K562 (cell line): ENCODE results near the gene KLF2. TPM values are rescaled to one million over a fixed set of nuclear protein-coding genes. Genes with fewer than 3 reads are reported as not detected.
A peak's percentile ranks its signal among the peaks of the same experiment; 100 is the strongest.

ENCODE experiments used
- BRD9 ChIP-seq: fragments of 450-650 bp; IDR thresholded peaks from 2 replicates; pipeline ENCODE4 v1.6.1; 2018; ENCODE audit warnings: low read depth; ENCODE audit not compliant: partially characterized antibody
- CBX1 ChIP-seq: sonication (generic); IDR thresholded peaks from 2 replicates; pipeline ENCODE4 v1.6.1; 2016; ENCODE audit warnings: antibody characterized with exemption, low read depth, mild to moderate bottlenecking
- CCNT2 ChIP-seq: IDR thresholded peaks from 2 replicates; pipeline ENCODE4 v1.6.1; 2011; ENCODE audit warnings: borderline replicate concordance, low read depth, mild to moderate bottlenecking, moderate library complexity, mixed read lengths, low read length; ENCODE audit not compliant: insufficient read length; ENCODE audit errors: extremely low read depth
- CTCF ChIP-seq, 3 experiments: IDR thresholded peaks in 2 of 3; conservative IDR thresholded peaks in 1 of 3; 2 replicates each; pipeline ENCODE4 v1.5.1; 2011 to 2012; ENCODE audit warnings: low read length in 3 of 3, mild to moderate bottlenecking in 3 of 3, control low read depth in 2 of 3, improper control_type of control experiment in 1 of 3, inconsistent platforms in 1 of 3, low read depth in 1 of 3, mixed read lengths in 1 of 3, moderate library complexity in 1 of 3; ENCODE audit not compliant: insufficient read depth in 2 of 3
- E2F1 ChIP-seq: sonication (generic); formaldehyde crosslinking; IDR thresholded peaks from 2 replicates; pipeline ENCODE4 v1.8.1; 2023; ENCODE audit warnings: mild to moderate bottlenecking, missing genetic modification reagents, moderate library complexity
- HLTF ChIP-seq: fragments of 450-650 bp; IDR thresholded peaks from 2 replicates; pipeline ENCODE4 v1.6.1; 2016
- KDM4B ChIP-seq, 2 experiments: fragments of 450-650 bp in 1 of 2; sonication (generic) in 1 of 2; IDR thresholded peaks; 2 replicates each; pipeline ENCODE4 v1.6.1; 2016 to 2017; ENCODE audit warnings: borderline replicate concordance in 2 of 2, antibody characterized with exemption in 1 of 2, low read depth in 1 of 2, mild to moderate bottlenecking in 1 of 2
- NR1H2 ChIP-seq: sonication (generic); formaldehyde crosslinking; IDR thresholded peaks from 2 replicates; pipeline ENCODE4 v1.4.0; 2020; ENCODE audit warnings: mild to moderate bottlenecking, missing genetic modification reagents
- PML ChIP-seq: IDR thresholded peaks from 2 replicates; pipeline ENCODE4 v1.6.1; 2012; ENCODE audit warnings: low read length, inconsistent platforms
- PTTG1 ChIP-seq: fragments of 450-650 bp; IDR thresholded peaks from 2 replicates; pipeline ENCODE4 v1.6.1; 2016; ENCODE audit warnings: low read depth, mild to moderate bottlenecking, missing genetic modification characterization, missing compliant biosample characterization
- RAD21 ChIP-seq, 2 experiments: fragments of 250-450 bp in 1 of 2; fragments of 450-650 bp in 1 of 2; sonication (Bioruptor Pico) in 1 of 2; formaldehyde crosslinking in 1 of 2; IDR thresholded peaks in 1 of 2; conservative IDR thresholded peaks in 1 of 2; 2 replicates each; pipeline versions ENCODE4 v1.4.0 to v1.8.0; 2020 to 2022; ENCODE audit warnings: mild to moderate bottlenecking in 2 of 2, moderate library complexity in 1 of 2
- SMARCA4 ChIP-seq: fragments of 450-650 bp; IDR thresholded peaks from 2 replicates; pipeline ENCODE4 v1.6.1; 2016
- TARDBP ChIP-seq: fragments of 450-650 bp; IDR thresholded peaks from 2 replicates; pipeline ENCODE4 v1.6.1; 2016
- ZBTB5 ChIP-seq: fragments of 450-650 bp; IDR thresholded peaks from 2 replicates; pipeline ENCODE4 v1.6.1; 2017; ENCODE audit warnings: antibody characterized with exemption
- ZBTB8A ChIP-seq: fragments of 450-650 bp; IDR thresholded peaks from 2 replicates; pipeline ENCODE4 v1.6.1; 2018; ENCODE audit warnings: mild to moderate bottlenecking, moderate library complexity; ENCODE audit not compliant: partially characterized antibody
- ZBTB9 ChIP-seq: fragments of 450-650 bp; formaldehyde crosslinking; IDR thresholded peaks from 2 replicates; pipeline ENCODE4 v1.4.0; 2020; ENCODE audit warnings: mild to moderate bottlenecking, moderate library complexity
- ZHX1 ChIP-seq: fragments of 150-350 bp; conservative IDR thresholded peaks from 2 replicates; pipeline ENCODE4 v1.6.1; 2014; ENCODE audit warnings: low read length
- ZNF23 ChIP-seq: fragments of 250-450 bp; sonication (Bioruptor Pico); IDR thresholded peaks from 2 replicates; pipeline ENCODE4 v1.4.0; 2020; ENCODE audit warnings: mild to moderate bottlenecking
- ZNF239 ChIP-seq: fragments of 250-450 bp; sonication (Bioruptor Pico); IDR thresholded peaks from 2 replicates; pipeline ENCODE4 v1.4.0; 2020; ENCODE audit warnings: mild to moderate bottlenecking
- ZNF76 ChIP-seq: fragments of 250-450 bp; sonication (Bioruptor Pico); IDR thresholded peaks from 2 replicates; pipeline ENCODE4 v1.4.0; 2020; ENCODE audit warnings: mild to moderate bottlenecking, moderate library complexity, borderline replicate concordance
- ZNF766 ChIP-seq: fragments of 200-800 bp; sonication (Bioruptor generic); conservative IDR thresholded peaks from 2 replicates; pipeline ENCODE4 v1.6.1; 2016; ENCODE audit warnings: missing genetic modification characterization, missing compliant biosample characterization
- polyA plus RNA-seq, 8 experiments: library from polyadenylated mRNA; depleted of rRNA in 4 of 8; stranded (reverse) in 5 of 8; unstranded in 3 of 8; fragments of >200 nt; fragmentation: Nextera tagmentation in 2 of 8; fragmentation: Illumina TruSeq in 1 of 8; extraction: Ambion mirVana in 2 of 8; extraction: Trizol in 1 of 8; gene quantifications; 2 replicates each; pipeline versions ENCODE4 v1.2.1 to v1.2.3, GENCODE V29; 2011 to 2014; ENCODE audit warnings: inconsistent platforms in 1 of 8, missing spikeins in 1 of 8
- total RNA-seq, 7 experiments: library from RNA; depleted of rRNA in 6 of 7; stranded (reverse); fragments of >200 nt in 6 of 7; fragmentation: Illumina TruSeq in 2 of 7; extraction: Trizol in 2 of 7; gene quantifications; 2 replicates each; pipeline versions ENCODE4 v1.2.1 to v1.2.3, GENCODE V29; 2011 to 2021; ENCODE audit warnings: low replicate concordance in 1 of 7

KLF2 gene
- total and polyA plus RNA-seq, 9 of the 15 experiments (the other 6 are each of a cell fraction or from before 2014, with no cell fraction given), result 0.07 to 0.71 TPM; not detected in 7

- TF ChIP-seq ZNF23 (CRISPR knock-in tag) (no peak), CTCF (IDR thresholded peaks at IDR 0.05 in 2 of 3, conservative IDR thresholded peaks at IDR 0.05 in 1 of 3; ENCODE audit: insufficient read depth in 2 of 3, low read depth in 1 of 3, low read length in 3 of 3) (no peak), ZBTB9 (0 out of 2 replicates have a peak, but pooled peaks have one; percentile 49), CBX1 (peak; percentile 36; the same call in 1 of the 2 replicates), ZNF76 (no peak), SMARCA4 (no peak), ZBTB5 (no peak), NR1H2 (CRISPR knock-in tag) (no peak), ZNF239 (CRISPR knock-in tag) (no peak), CCNT2 (no peak), PML (no peak), ZHX1 (no peak), ZNF766 (CRISPR knock-in tag) (no peak), TARDBP (no peak), E2F1 (no peak), ZBTB8A (no peak), RAD21 (CRISPR knock-in tag; conservative IDR thresholded peaks at IDR 0.05 in 1 of 2, IDR thresholded peaks at IDR 0.05 in 1 of 2) (no peak), BRD9 (no peak), HLTF (no peak), PTTG1 (tag) (no peak), KDM4B (IDR thresholded peaks at IDR 0.05; ENCODE audit: borderline replicate concordance in 2 of 2, low read depth in 1 of 2) (no peak)
Measured at GRCh38 chr19:16288544-16288943, 36.1 kb upstream of the KLF2 start (continued).
